Globus pallidus (tissue), 1 donor: Measurements from ENCODE around the gene PRRG3.
"Not testable (repeated sequence)": the region's sequence is repeated elsewhere in the genome, so short reads cannot be mapped to it uniquely, and the experiment has no call there.

ENCODE experiments used
- DNase-seq: peaks from one replicate; pipeline ENCODE4 v3.0.0-alpha.2; 2015; ENCODE audit warnings: low spot score

The PRRG3 gene

GRCh38 chrX:151694661-151695582, at the start of gene PRRG3:
PRRG3 (plus strand) TSS chrX:151695458; CDS start chrX:151698815, 3,357 bp downstream.
- no peak for DNase-seq

DNA sequence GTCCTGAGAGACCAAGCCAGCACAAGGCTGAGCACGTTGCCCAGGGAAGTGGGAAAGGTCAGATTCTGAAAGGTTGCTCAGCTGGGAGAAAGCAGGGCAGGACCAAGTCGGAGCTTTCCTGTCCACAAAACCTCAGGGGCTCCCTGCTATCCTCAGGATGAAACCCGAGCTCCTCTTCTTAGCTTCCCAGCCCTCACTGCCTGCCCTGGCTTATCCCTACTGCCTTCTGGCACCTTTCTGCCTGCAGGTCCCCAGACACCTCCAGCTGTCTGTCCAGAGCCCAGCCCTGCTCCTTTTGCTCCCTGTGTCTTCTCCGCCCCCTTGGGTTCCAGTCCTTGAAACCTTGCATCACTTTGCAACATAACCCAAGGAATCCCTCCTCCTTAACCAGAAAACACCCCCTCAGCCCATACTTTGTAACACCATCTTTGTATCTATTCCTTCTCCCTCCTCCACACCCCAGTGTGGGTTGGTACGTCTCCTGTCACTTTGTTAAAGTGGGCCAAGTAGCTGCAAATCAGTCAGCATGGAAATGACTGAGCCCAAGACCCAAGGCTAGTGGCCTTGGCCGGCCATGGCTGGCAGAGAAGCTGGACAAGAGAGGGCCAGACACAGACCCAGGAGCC, 20.0 kb upstream of the PRRG3 start:
- no peak for DNase-seq

DNA sequence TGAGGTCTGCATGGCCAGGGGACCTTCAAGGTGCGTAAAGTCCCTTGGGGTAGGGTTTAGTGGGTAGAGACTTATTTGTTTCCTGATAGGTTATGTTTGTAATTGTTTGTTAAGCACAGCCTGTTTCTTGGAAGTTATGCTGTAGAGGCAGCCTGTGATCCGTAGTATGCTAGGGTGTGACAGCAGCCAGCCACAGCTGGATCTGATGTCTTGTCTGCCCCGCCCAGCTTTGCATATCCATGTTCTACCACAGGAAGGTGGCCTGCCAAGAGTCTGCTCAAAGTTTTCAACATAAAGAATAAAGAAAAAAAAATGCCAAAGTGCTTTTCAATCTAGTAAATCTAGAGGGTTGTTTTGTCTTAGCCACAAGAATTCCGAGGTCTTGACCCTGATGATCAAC, 19.1 kb upstream of the PRRG3 start:
- DNase-seq, result no peak

- no peak for DNase-seq
Observed at GRCh38 chrX:151679798-151680402, 15.4 kb upstream of the PRRG3 start.

DNA sequence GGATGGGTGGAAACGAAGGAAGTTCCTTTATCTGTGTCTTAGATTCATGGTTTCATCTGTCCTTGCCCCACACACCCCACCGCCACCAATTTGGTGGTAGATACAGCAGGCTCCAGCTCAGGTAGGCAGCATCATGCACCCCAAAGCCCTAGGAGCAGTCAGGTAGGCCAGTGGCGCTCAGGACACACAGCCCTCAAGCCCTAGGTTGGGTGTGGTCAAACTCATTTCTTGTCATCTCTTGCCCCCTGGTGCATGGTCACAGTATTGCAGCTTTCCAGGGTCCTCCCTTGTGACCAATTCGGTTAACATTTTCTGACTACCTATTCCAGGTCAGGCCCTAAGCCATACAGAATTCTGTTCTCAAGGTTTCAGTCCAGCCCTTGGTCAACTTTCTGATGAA, 14.5 kb upstream of the PRRG3 start:
- DNase-seq, result peak; percentile 3

DNA sequence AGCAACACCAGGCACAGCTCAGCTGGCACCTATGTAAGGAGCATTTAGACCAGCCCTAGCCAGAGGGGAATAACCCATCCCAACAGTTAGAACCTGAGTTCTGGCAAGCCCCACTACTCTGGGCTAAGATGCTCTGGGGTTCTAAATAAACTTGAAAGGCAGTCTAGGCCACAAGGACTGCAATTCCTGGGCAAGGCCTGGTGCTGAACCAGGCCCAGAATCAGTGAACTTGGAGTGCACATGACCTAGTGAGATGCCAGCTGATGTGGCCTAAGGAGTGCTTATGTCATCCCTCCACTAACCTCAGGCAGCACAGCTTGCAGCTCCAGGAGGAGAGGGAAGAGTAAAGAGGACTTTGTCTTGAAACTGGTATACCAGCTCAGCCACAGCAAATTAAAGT, 7.6 kb upstream of the PRRG3 start:
- no peak for DNase-seq

DNA sequence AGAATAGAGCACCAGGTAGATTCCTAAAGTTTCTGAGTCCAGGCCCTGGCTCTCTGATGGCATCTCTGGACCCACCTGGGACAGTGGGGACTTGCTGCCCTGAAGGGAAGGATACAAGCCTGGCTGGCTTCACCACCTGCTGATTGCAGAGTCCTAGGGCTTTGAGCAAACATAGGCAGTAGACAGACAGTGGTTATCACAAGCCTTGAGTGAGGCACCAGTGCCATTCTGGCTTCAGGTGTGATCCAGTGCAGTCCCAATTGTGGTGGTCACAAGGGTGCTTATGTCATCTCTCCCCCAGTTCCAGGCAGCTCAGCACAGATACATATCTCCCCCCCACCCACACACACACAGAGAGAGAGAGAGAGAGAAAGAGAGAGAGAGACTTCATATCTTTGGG, 6.6 kb upstream of the PRRG3 start:
- DNase-seq, result no peak

DNA sequence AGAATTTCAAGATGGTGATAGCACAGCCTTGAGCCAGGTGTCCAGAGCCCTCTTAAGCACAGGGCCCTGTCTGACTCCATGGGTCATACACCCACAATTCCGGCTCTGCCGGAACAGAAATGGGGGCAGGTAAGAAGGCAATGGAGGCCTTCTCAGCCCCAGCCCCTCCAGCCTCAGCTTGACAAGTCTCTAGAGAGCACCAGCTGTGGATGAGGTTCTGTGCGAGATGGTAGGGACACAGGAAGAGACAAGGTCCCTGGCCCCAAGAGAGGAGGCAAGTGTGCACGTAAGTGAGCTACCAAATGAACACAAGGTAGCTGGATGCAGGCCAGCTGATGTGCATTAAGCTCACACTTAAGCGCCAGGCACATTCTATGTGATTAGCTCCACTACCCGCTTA, 2.4 kb upstream of the PRRG3 start:
- DNase-seq, result no peak

DNA sequence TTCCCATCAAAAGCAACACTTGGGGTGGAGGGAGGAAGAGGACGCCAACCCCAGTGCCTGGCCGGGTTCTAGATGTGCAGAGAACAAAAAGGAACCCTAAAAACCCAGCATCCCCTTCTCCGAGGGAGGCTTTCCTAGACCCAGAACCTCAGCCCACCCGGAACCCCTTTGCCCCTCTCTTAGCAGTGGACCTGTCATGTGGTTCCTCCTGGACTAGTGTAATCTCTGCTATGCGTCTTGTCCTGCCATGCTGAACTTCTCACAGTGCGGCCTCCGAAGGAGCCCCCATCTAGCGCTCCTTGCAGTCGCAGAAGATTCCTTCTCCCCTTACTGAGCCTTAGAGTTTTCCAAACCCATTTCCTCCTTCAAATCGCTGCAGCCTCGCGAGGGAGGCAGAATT, 1.1 kb upstream of the PRRG3 start:
- no peak for DNase-seq

DNA sequence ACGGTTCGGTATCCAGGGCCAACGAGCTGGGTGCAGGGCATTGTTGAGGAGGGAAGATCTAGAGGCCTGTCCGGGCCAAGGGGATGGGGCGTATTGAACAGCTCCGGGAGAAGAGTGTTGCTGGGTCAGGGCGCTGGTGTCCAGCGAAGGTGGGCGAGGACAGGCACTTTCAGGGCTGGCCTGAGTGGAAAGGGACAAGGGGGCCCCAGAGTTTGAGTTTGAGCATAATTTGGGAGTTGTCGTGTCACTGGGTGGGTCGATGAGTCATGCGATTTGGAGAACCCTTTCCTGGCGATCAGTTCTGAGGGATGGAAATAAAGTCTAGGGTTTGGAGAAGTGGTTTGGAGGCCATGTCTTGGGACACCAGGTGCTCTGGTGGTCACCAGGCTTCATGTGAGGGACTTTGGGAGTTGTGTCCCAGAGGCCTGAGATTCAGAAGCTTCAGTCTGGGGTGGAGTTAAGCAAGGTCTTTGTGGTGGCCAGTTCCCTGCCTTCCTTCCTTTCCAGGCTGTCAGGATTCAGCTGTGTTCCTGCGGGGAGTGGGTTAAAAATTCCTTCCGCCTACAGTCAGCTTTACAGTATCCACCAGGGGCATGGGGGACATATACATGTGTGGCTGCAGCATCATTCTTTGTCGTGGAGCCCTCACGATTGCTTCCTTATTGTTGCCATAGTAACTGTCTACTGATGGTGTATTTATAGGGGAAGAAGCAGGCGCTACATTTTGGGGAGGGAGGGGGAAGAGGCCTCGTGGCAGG, 504 bp downstream of the PRRG3 start:
- DNase-seq, result no peak

DNA sequence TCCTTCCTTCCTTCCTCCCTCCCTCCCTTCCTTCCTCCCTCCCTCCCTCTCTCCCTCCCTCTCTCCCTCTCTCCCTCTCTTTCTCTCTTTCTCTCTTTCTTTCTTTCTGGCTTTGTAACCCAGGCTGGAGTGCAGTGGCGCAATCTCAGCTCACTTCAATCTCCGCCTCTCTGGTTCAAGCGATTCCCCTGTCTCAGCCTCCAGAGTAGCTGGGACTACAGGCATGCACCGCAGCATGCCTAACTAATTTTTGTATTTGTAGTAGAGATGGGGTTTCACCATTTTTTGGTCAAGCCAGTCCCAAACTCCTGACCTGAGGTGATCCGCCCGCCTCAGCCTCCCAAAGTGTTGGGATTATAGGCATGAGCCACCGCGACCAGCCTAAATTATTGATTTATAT, 1.8 kb downstream of the PRRG3 start:
- not testable (repeated sequence) for DNase-seq

- no peak for DNase-seq
Observed at GRCh38 chrX:151697522-151697921, 2.3 kb downstream of the PRRG3 start.

DNA sequence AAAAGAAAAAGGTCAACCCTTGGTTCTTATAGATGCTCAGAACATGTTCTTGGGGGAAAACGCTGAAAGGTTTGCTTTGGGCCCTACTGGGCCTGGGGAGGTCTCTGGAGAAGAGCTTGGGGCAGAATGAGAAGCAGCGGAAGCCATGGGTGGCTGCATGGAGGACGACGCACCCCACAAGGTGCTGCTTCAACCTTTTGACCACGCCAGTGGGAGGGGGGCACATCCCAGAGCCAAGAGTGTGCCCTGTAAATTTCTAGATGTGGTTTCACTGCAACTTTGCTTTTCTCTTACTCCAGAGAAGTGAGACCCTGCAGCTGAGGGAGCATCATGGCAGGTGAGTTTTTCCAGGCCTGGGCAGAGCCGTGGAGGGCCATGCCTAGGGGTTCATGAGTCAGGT, 3.2 kb downstream of the PRRG3 start:
- DNase-seq, result no peak

- DNase-seq, result no peak
Observed at GRCh38 chrX:151699746-151700145, 4.5 kb downstream of the PRRG3 start.

DNA sequence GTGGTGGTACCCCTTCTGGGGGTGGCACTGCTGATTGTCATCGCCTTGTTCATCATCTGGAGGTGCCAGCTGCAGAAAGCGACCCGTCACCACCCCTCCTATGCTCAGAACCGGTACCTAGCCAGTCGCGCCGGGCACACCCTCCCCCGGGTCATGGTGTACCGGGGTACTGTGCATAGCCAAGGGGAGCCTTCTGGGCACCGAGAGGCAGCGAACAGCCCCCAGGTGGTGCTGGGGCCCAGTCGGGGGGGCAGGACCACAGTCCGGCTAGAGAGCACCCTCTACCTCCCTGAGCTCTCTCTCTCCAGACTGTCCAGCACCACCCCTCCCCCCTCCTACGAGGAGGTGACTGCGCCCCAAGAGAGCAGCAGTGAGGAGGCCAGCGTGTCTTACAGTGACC, 5.3 kb downstream of the PRRG3 start:
- DNase-seq, result no peak

GRCh38 chrX:151701071-151701470, 5.8 kb downstream of the PRRG3 start:
- DNase-seq, result no peak

GRCh38 chrX:151701531-151701930, 6.3 kb downstream of the PRRG3 start:
- no peak for DNase-seq

GRCh38 chrX:151702026-151702714, 6.9 kb downstream of the PRRG3 start:
- DNase-seq, result no peak

DNA sequence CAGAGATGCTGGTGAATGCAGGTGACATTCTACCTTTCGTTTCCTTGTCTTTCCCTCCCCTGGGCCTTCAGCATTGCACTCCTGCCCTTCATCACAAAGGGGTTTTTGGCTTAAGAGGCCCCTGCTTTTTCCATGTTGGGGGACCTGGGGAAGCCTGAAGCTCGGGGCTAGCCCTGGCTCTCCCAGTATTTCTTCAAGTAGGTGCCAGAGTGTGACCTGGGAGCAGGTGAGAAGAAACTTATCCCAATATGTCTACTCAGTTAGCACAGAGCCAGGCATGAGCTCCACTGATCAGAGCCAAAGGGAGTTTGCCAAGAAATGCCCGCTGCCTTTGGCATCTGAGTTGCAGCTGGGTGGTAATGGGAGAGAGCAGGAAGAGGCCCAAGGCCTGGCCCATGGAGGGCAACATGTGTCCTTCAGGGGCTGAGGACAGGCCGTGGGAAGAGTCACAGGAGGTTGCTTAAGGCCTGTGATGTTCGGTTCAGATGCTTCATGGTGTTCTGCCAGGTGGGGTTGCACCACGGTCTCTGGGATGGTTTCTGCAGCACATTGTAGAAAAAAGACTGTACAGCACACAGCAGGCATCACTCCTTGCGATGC, 7.6 kb downstream of the PRRG3 start:
- DNase-seq, result no peak

- no peak for DNase-seq
Observed at GRCh38 chrX:151703487-151703886, 8.2 kb downstream of the PRRG3 start.

DNA sequence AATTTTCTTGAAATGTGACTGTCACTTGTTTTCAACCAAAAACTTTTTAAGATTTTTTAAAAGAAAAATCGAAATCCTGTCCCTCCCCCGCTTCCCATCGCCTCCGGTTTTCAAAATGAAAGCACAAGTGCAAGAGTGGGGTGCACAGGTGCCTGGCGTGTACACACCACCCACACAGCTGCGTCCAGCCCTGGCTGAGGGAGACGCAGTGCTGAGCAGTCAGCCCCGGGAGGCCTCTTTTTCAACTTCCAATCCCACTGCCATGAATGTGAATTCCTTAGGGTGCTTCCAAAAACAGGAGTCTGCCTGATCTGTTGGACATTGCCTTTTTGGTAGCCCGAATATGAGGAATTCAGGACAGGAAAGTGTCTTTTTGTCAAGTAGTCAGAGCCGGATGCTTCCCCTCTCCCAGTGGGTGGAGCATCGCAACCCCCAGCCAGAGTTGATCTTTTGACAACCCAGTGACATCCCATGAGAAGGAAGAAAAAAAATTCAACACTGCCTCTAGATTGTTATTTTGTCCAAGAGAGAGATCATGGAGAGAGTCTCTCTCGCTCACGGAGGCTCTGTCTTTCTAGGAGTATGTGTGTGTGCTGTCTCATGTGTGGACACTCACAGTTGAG, 8.9 kb downstream of the PRRG3 start:
- DNase-seq, result no peak
